WI38 (cell line): ENCODE data around the gene SHOX.

Experiments used
- H3K4me3 ChIP-seq: 2 replicates; pipeline ENCODE4 v1.5.1; 2011; ENCODE audit warnings: low read depth, mild to moderate bottlenecking, control low read depth, low read length
- CTCF ChIP-seq: IDR thresholded peaks from 2 replicates; pipeline ENCODE4 v1.5.1; 2012; ENCODE audit warnings: low read depth, mild to moderate bottlenecking, control low read depth, low read length

SHOX gene

GRCh38 chrX:679291-679979 is 48.8 kb downstream of the SHOX start:
- no peak for TF ChIP-seq CTCF
- H3K4me3 ChIP-seq: no peak overlapping the region

GRCh38 chrX:680062-680461 is 49.5 kb downstream of the SHOX start:
- no peak overlapping the region for H3K4me3 ChIP-seq
- TF ChIP-seq CTCF: no peak

- no peak for TF ChIP-seq CTCF
Measured at GRCh38 chrX:681989-682388, 51.4 kb downstream of the SHOX start.

GRCh38 chrX:682892-683291 is 52.3 kb downstream of the SHOX start:
- TF ChIP-seq CTCF: no peak

More at GRCh38 chrX:681989-682388, 51.4 kb downstream of the SHOX start:
- no peak overlapping the region for H3K4me3 ChIP-seq

GRCh38 chrX:683576-683975 is 53.0 kb downstream of the SHOX start:
- no peak overlapping the region for H3K4me3 ChIP-seq
- TF ChIP-seq CTCF: no peak

More at GRCh38 chrX:682892-683291, 52.3 kb downstream of the SHOX start:
- no peak overlapping the region for H3K4me3 ChIP-seq

- no peak overlapping the region for H3K4me3 ChIP-seq
- TF ChIP-seq CTCF: no peak
Measured at GRCh38 chrX:685120-686032, 54.8 kb downstream of the SHOX start.

- H3K4me3 ChIP-seq: no peak overlapping the region
- no peak for TF ChIP-seq CTCF
Measured at GRCh38 chrX:689983-690382, 59.4 kb downstream of the SHOX start.
